SK-MEL-5 (cell line): ENCODE measurements around the gene SMC3. TPM values are rescaled to one million over a fixed set of nuclear protein-coding genes. Genes with fewer than 3 reads are reported as not detected.
"Not testable (repeated sequence)": the region's sequence is repeated elsewhere in the genome, so short reads cannot be mapped to it uniquely, and the experiment has no call there.

Experiments used
- DNase-seq: peaks from one replicate; pipeline ENCODE4 v3.0.0-alpha.2; 2016; ENCODE audit warnings: low read depth, low spot score
- in situ Hi-C: cut with HindIII; loops from 2 replicates; pipeline ENCODE4 v1.10.0; 2016; ENCODE audit warnings: low sequenced_read_pairs, high pct_unique_total_duplicates, low pct_unique_long_range_greater_than_20kb
- total RNA-seq: library from RNA; depleted of rRNA; stranded (reverse); fragments of >200 nt; shearing (Covaris generic); gene quantifications from 2 replicates; pipeline ENCODE4 v1.2.3, GENCODE V29; 2014

The SMC3 gene
- total RNA-seq, 1 experiment from 2014 or later, result 29.5 TPM

DNA sequence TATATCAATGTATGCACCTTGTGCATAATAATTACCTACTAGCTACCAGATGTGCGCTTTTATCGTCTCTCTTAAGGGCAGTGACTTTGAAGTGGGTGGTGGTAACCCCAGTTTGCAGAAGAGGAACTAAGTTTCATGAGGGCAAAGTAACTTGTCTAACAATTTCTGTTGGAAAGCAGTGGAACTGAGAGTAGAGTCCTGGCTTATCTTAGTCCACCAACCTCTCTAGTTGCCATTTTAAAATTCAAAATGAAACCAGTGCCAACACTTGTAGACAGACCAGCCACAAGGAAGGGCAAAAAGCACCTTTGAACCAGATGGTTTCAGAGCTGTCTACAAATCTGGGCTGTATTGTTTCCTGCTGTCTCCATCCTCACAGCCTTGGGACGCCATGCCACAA, 44.6 kb downstream of the SMC3 start:
- no peak for DNase-seq
- in situ Hi-C loops, result no loop called here

DNA sequence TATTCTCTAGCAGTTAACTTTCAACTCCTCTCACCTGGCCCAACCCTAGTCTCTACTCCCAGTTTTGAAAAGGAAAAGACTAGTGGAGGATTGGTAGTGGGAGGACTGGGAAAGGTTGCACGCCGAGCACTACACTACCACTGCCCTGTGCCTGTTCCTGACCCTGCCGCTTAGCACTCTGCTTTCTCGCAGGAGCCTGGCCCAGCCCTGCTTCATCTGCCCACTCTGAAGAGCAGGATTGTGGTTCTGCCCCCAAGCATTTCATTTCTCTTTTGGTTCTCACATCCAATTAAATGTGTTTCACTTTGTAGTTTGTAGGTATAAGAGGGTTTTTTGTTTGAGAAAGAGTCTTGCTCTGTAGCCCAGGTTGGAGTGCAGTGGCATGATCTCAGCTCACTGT, 45.1 kb downstream of the SMC3 start:
- in situ Hi-C loops, result no loop called here
- DNase-seq, result no peak

DNA sequence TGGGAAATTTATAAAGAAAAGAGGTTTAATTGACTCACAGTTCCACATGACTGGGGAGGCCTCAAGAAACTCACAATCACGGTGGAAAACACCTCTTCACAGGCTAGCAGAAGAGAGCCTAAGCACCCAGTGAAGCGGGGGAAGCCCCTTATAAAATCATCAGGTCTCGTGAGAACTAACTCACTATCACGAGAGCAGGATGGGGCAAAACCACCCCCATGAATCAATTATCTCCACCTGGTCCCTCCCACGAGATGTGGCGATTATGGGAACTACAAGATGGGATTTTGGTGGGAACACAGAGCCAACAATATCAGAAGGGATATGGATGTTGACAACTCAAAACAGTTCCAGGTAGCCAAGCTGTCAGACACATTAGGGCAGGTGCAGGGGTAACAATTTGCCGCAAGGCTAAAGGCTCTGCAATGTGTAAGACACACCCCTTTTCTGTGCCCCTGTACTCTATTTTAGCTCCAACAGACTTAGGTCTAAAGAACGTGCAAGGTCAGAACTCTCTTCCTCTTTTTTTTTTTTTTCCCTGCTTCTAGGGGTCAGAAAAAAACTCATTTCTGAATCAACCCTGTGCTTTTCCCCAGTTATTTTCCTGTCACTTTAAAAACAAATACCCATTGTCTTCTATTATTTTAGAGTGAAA, 46.0 kb downstream of the SMC3 start:
- in situ Hi-C loops, result no loop called here

DNA sequence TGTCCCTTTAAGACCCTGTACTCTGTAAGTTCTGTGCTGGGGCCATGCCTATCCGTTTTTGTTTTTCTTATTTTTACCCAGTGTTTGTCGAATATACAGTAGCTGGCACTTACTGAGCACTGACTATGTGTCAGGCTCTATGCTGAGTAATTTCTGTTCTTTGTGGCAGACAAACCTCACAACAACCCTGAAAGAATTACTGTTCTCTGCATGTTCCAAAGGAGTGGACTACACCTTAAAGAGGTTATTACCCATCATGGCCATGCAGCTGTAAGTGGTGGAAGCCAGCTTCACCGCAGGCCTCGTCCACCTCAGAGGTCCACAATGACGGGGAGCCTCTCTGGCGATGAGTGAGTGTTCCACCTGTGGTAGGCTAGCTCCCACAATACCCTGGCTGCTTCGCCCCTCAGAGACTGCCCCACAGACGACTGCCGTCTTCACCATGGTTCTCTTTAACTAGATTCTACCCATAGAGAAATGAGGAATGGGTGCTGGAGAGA, 46.6 kb downstream of the SMC3 start:
- DNase-seq, result no peak
- in situ Hi-C loops, result no loop called here

More for the DNA sequence above, 46.0 kb downstream of the SMC3 start:
- DNase-seq, result no peak

DNA sequence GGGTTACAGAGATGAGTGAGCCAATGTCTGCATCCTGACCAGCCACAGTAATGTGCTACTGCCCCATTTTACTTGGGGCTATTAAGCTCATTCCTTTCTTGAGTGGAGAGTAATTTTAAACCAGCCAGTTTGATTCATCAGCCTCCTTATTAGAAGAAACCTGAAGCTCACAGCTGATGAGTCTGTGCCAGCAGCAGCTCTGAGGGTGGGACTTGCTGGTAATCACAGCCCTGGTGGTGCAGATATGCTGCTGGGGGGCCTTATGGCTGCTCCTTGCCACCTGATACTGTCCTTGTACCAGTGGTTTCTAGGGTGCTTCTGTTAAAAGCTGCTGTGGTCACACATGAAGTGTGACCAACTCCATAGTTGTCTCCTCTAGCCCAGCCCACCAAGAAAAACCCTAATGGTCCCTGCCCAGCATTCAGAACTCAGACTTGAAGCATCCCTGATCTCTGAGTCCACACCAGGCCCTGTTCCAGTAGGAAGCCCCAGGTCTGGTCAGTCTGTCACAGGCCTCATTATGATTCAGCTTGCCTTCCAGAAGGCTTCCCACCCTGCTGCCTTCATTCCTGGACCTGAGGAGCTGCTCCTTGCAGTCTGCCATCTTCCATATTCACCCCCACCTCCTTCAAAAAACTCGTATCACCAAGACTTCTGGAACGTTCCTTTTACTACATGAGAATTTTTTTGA, 47.7 kb downstream of the SMC3 start:
- no peak for DNase-seq
- in situ Hi-C loops, result no loop called here

DNA sequence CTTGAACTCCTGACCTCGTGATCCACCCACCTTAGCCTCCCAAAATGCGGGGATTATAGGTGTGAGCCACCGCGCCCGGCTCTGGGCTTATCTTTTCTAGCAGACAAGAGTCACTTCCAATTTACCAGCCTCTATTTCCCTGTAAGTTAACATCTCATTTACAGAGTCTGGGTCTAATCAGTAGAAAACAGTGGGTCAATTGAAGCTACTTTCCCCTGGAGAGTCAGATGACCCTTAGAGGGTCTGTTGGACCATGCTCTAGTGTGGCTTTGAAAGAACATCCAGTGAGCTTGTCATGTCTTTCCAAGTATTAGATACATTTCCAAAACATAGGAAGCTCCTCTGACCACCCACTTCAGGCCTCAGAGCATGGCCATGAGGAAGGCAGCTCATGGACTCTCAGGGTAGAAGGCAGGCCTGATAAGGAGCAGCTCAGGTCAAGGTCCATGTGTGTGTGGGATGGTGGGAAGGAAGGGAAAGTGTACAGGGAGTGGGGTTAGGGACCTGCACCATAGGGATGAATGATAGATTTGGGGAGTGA, 49.1 kb downstream of the SMC3 start:
- in situ Hi-C loops, result no loop called here
- no peak for DNase-seq

DNA sequence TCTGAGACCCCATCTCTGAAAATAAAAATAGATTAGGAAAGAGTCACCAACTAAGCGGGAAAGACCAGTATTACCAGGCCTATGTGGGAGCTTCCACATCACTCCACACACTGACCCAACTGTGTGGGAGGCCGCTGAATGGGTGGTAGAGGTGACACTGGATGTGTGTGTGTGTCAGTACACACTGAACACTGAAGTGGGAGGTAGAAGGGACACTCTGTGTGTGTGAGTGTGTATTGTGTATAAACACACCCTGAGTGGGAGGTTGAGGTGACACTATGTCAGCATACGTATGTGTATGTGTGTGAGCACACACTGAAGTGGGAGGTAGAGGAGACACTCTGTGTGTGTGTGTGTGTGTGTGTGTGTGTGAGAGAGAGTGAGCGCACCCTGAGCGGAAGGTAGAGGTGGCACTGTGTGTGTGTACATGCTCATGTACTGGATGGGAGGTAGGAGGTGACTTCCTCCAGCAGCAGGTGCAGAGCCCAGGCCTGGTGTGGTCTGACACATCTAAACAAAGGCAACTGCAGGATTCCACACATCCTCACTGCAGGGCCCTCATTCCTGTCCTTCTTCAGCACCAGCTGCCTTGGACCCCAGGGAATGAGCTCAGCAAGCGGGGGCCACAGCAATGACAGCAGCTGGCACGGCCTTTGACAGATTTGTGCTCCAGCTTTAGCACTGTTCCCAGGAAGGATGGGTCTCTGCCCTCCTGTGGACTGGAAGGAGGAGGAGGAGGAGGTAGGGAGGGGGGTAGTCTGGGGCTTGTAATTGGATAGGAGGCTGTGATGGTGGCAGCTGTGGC, 50.1 kb downstream of the SMC3 start:
- DNase-seq, result no peak
- in situ Hi-C loops, result no loop called here

DNA sequence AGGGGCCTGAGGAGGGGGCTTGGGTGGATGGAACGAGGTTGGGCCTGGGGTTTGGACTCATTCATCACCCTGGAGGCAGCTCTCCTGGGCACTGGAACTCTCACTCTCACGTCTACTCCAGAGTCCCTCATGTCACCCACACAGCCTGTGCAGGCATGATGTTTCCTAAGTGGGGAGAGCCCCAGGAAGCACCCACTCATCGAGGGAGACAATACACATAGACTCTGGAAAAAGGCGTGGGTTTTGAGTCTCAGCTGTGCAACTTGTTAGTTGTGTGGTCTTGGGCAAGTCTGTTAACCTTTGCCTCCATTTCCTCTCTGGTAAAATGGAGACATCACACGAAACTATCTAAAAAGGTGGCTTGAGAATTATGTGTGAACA, 50.7 kb downstream of the SMC3 start:
- in situ Hi-C loops, result no loop called here
- DNase-seq, result no peak

DNA sequence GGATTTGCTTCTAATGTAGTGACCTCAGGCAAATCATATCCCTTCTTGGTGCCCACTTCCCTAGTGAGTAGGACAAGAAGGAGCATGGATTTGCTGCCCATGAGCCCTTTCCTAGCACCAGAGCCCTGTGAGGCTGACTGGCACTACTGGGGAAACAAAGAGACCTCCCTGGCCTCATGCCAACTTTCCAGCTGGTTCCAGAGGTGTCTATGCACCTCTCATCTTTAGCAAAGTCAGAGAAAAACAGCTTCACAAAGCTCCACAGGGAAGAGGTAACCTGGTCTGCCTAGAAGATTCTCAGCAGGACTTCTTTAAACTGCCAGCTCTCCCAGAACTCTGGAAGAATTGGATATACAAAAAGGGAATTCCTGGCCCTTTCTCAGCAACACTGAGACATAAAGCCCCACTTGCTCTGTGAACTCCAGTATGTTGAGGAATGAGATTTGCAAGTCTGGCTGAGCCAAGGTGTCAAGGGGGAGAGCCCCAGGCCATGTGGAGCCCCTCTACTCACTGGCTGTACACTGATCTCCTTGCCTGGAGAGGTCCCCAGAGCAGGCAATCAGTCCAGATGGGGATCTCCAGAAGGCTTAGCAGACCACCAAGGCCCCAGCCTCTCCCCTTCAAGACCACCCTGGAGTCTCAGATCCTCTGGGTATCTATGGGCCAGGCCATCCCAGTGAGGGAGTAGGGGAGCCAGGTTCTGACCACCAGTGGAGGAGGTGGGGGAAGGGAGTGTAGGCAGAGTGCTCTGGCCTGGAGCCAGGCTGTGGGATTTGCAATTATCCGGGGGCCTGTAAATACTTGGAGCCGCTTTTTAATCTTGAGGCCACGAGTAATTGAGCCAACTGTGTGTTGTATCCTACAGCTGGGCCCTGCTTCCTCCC, 52.3 kb downstream of the SMC3 start:
- in situ Hi-C loops, result no loop called here
- no peak for DNase-seq

DNA sequence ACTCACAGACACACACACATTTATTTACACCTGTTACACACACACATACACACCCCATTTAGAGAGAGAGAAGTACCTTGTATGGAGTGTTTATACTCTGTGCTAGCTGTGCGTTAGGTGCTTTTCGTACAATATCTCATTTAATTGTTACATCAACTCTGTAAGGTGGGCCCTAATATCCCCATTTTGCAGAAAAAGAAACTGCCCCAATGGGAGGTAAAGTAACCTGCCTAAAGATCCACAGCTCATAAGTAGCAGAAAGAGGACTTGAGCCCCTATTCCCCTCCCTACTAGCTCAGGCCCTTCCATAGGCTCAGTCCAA, 52.9 kb downstream of the SMC3 start:
- in situ Hi-C loops, result no loop called here
- no peak for DNase-seq

DNA sequence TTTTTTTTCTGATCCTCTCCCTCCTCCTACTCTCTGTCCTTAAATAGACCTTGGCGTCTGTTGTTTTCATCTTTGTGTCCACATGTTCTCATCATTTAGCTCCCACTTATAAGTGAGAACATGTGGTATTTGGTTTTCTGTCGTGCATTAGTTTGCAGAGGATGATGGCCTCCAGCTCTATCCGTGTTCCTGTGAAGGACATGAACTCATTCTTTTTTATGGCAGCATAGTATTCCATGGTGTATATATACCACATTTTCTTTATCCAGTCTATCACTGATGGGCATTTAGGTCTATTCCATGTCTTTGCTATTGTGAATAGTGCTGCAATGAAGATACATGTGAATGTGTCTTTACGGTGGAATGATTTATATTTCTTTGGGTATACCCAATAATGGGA, 55.8 kb downstream of the SMC3 start:
- in situ Hi-C loops, DNase-seq: not testable (repeated sequence)

DNA sequence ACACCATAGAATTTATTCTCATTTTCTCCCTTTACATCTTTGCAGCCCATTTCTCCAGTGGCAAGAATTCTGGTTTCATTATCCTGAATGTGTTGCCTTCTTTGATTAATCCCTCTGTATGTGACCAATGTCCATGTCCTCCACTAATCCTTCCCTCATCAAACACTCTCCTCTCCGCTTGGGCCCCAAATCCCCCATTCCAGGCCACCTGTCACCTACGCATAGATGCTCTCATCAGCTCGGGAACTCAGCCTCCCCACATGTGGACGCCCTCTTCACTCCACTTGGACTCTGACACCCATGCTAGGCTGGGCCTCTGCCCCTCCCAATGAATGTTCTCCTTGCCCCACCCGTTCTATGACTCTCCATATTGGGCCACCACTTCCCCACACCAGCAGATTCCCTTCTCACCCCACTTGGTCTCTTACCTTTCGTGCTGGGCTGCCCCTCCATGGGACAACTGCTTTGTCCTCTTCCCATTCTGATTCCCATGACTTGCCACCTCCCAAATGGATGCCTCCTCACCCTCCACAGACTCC, 57.9 kb downstream of the SMC3 start:
- in situ Hi-C loops, result no loop called here
- no peak for DNase-seq

DNA sequence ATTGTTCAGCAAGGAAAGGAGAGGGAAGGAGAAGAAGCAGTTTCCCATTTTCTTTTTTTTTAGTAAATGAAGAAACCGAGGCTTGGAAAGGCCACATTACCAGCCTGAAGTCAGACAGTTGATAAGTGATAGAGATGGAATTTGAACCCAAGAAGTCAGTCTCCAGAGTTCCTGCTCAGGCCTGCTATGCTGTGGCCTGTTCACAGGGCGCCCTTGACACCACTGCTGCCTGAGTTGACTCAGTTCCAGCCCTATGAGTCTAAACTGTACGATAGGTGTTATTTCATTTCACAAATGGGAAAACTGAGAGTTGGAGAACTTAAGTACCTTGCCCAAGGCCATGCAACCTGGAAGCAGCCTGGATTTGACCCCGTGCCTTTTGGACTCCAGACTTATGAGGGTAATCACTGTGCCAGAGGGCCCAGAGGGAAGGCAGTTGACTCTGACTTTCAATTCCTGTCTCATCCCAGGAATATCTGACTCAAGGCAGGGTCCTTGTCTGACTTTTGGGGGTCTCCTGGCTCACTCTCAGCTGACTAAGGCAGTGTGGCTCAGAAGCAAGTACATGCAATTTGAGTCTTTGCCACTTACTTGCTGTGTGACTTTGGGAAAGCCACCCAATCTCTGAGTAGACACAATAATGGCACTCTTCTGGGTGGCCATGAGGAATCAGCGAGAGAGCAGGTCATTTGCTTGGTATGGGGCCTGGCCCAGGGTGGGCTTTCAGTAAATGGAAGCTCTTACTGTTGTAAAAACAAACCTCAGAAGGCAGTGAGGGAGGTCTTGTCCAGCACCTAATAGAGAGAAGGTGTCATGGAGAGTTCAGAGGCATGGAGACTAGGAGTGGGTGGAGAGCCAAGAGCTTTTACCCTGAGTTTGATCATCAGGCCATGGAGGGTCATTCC, 58.7 kb downstream of the SMC3 start:
- DNase-seq, result no peak
- in situ Hi-C loops, result no loop called here

DNA sequence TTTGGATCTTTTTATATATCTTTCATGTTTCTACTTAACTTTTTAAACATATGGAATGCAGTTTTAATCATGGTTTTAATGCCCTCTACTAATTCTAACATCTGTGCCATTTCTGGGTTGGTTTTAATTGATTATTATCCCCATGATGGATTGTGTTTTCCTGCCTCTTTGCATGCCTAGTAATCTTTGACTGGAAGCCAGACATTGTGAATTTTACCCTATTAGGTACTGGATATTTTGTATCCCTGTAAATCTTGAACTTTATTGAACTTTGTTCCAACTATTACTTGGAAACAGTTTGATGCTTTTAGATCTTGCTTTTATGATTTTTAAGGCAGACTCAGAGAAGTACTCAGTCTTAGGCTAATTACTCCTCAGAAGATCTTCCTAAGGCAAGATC, 60.7 kb downstream of the SMC3 start:
- no peak for DNase-seq
- in situ Hi-C loops, result no loop called here

DNA sequence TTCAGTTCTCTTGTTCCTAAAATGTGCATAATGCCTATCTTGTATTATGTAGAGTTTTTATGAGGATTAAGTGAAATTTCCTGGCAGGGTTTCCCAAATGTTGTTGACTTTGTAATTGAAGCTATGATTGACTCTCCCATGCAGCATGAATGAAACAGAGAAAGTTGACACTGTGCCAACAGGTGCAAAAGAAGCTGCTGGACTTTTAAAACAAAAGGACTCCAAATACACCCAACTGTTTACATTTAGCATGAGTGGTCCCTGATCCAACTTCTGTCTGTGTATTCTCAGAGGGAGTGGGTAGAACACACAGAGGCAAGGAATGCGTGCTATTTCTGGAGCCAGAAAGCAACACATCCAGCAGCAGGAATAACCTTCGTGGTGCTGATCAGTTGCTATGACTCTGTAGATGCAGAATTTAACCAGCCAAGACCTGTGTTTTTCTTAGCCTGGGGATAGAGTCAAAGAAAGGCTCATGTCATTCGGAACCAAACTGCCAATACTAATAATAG, 62.2 kb downstream of the SMC3 start:
- in situ Hi-C loops, result no loop called here
- DNase-seq, result no peak

DNA sequence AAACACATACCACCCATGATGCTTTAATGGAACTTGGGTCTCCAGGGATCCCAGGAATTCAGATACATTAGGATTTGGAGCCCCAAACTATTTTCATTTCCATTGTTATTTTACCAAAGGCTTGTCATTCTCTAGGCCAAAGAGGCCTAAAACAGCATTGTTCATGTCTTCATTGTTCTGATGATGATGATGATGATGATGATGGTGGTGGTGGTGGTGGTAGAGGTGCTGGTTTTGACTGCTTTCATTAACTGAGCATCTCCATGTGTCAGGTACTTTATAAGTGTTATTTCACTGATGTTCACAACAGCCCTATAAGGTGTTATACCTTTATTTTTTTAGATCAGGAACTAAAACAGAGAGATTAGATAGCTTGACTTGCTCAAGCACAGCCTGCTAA, 64.4 kb downstream of the SMC3 start:
- no peak for DNase-seq
- in situ Hi-C loops, result no loop called here
